Neural cell (in vitro differentiated cells): ENCODE results near the gene ZNF790. TPM values are rescaled to one million over a fixed set of nuclear protein-coding genes. Genes with fewer than 3 reads are reported as not detected.

Experiments used
- H2AFZ ChIP-seq: fragments of 200-600, 300-800 bp; sonication (generic), shearing (Covaris generic); 2 replicates; pipeline ENCODE4 v1.6.0; 2014; ENCODE audit warnings: low read depth, mild to moderate bottlenecking, antibody characterized with exemption, low read length, moderate library complexity
- H3F3A ChIP-seq: fragments of 200-600 bp; shearing (Covaris generic); 2 replicates; pipeline ENCODE4 v1.6.1; 2016; ENCODE audit warnings: mild to moderate bottlenecking, moderate library complexity, mixed read lengths, antibody characterized with exemption, low read length; ENCODE audit not compliant: insufficient read depth, poor library complexity, severe bottlenecking
- H3K27ac ChIP-seq: fragments of 200-600, 300-800 bp; sonication (generic), shearing (Covaris generic); 2 replicates; pipeline ENCODE4 v1.5.1; 2014; ENCODE audit warnings: mild to moderate bottlenecking, low read length, moderate library complexity
- H3K27me3 ChIP-seq: fragments of 300-800, 200-600 bp; sonication (generic), shearing (Covaris generic); 2 replicates; pipeline ENCODE4 v1.6.0; 2014; ENCODE audit warnings: mild to moderate bottlenecking, low read depth, low read length, moderate library complexity; ENCODE audit not compliant: insufficient read depth
- H3K36me3 ChIP-seq: fragments of 300-800, 200-600 bp; sonication (generic), shearing (Covaris generic); 2 replicates; pipeline ENCODE4 v1.5.1; 2014; ENCODE audit warnings: mild to moderate bottlenecking, antibody characterized with exemption, low read length, moderate library complexity; ENCODE audit not compliant: insufficient read depth
- H3K4me2 ChIP-seq: fragments of 300-800, 200-600 bp; sonication (generic), shearing (Covaris generic); 2 replicates; pipeline ENCODE4 v1.6.0; 2014; ENCODE audit warnings: mild to moderate bottlenecking, low read length
- H3K4me3 ChIP-seq: fragments of 300-800, 200-600 bp; sonication (generic), shearing (Covaris generic); 2 replicates; pipeline ENCODE4 v1.5.1; 2014; ENCODE audit warnings: mild to moderate bottlenecking, low read length, moderate library complexity
- H3K79me2 ChIP-seq: fragments of 200-600 bp; shearing (Covaris generic); replicated peaks from 2 replicates; pipeline ENCODE4 v1.6.0; 2014; ENCODE audit warnings: mild to moderate bottlenecking, low read length, moderate library complexity; ENCODE audit not compliant: insufficient read depth
- H3K9ac ChIP-seq: fragments of 300-800, 200-600 bp; sonication (generic), shearing (Covaris generic); 2 replicates; pipeline ENCODE4 v1.6.1; 2016; ENCODE audit warnings: mild to moderate bottlenecking, low read length, mixed read lengths
- H3K9me2 ChIP-seq: fragments of 200-600 bp; shearing (Covaris generic); 2 replicates; pipeline ENCODE4 v1.6.1; 2016; ENCODE audit warnings: mild to moderate bottlenecking, low read length, mixed read lengths; ENCODE audit not compliant: insufficient read depth
- H3K9me3 ChIP-seq: fragments of 200-600, 300-800 bp; sonication (generic), shearing (Covaris generic); 2 replicates; pipeline ENCODE4 v1.6.1; 2016; ENCODE audit warnings: mild to moderate bottlenecking, mixed run types, low read length, moderate library complexity, mixed read lengths
- H4K20me1 ChIP-seq: fragments of 200-600 bp; shearing (Covaris generic); 2 replicates; pipeline ENCODE4 v1.6.1; 2016; ENCODE audit warnings: mild to moderate bottlenecking, mixed run types; ENCODE audit not compliant: insufficient read depth
- CTCF ChIP-seq: fragments of 450-650 bp; IDR thresholded peaks from 2 replicates; pipeline ENCODE4 v1.5.1; 2014; ENCODE audit warnings: antibody characterized with exemption, mild to moderate bottlenecking, moderate library complexity; ENCODE audit not compliant: poor library complexity, severe bottlenecking
- EP300 ChIP-seq: fragments of 450-650 bp; conservative IDR thresholded peaks from 2 replicates; pipeline ENCODE4 v1.6.1; 2014; ENCODE audit warnings: antibody characterized with exemption, mild to moderate bottlenecking, moderate library complexity; ENCODE audit not compliant: poor library complexity, severe bottlenecking
- EZH2 ChIP-seq: fragments of 200-600, 300-800 bp; shearing (Covaris generic), sonication (generic); IDR thresholded peaks from 2 replicates; pipeline ENCODE4 v1.6.1; 2014; ENCODE audit warnings: antibody characterized with exemption, low read length, borderline replicate concordance, mild to moderate bottlenecking; ENCODE audit not compliant: insufficient read depth, poor library complexity, severe bottlenecking
- MXI1 ChIP-seq: fragments of 450-650 bp; conservative IDR thresholded peaks from 2 replicates; pipeline ENCODE4 v1.6.1; 2014; ENCODE audit warnings: antibody characterized with exemption, mild to moderate bottlenecking; ENCODE audit not compliant: poor library complexity, severe bottlenecking
- POLR2AphosphoS5 ChIP-seq: IDR thresholded peaks from 2 replicates; pipeline ENCODE4 v1.6.1; 2012
- RAD21 ChIP-seq: fragments of 450-650 bp; conservative IDR thresholded peaks from 2 replicates; pipeline ENCODE4 v1.6.1; 2014; ENCODE audit warnings: antibody characterized with exemption, mild to moderate bottlenecking, moderate library complexity
- REST ChIP-seq: IDR thresholded peaks from 2 replicates; pipeline ENCODE4 v1.6.1; 2012; ENCODE audit warnings: borderline replicate concordance
- SMC3 ChIP-seq: fragments of 450-650 bp; conservative IDR thresholded peaks from 2 replicates; pipeline ENCODE4 v1.6.1; 2014; ENCODE audit warnings: antibody characterized with exemption, mild to moderate bottlenecking, moderate library complexity; ENCODE audit not compliant: poor library complexity
- TAF1 ChIP-seq: IDR thresholded peaks from 2 replicates; pipeline ENCODE4 v1.6.1; 2012; ENCODE audit warnings: low read depth
- polyA plus RNA-seq: library from polyadenylated mRNA; depleted of rRNA; stranded (reverse); fragments of >200 nt; gene quantifications from 2 replicates; pipeline ENCODE4 v1.2.3, GENCODE V29; 2014

Gene ZNF790
- polyA plus RNA-seq, 1 donor from 2014 or later, result 11.0 TPM

GRCh38 chr19:36849701-36850558, 11.7 kb upstream of the ZNF790 start:
- H3K27ac ChIP-seq, result peak overlapping the region; percentile 55
- peak overlapping the region; percentile 87 for H3K9ac ChIP-seq
- peaks cover 3% of the 10 kb centered on the region for H3F3A ChIP-seq
- H3K4me2 ChIP-seq, result peak overlapping the region; percentile 94
- peaks cover 33% of the 10 kb centered on the region for H3K79me2 ChIP-seq
- H3K9me3 ChIP-seq, result peaks cover 9% of the 10 kb centered on the region
- no peak for TF ChIP-seq EZH2
- TF ChIP-seq MXI1, result peak; percentile 62
- no peak for TF ChIP-seq SMC3
- H3K9me2 ChIP-seq, result no peaks in the 10 kb centered on the region
- H3K27me3 ChIP-seq, result no peaks in the 10 kb centered on the region
- H3K4me3 ChIP-seq, result peak overlapping the region; percentile 88
- H2AFZ ChIP-seq, result peak overlapping the region; percentile 100
- peaks cover 3% of the 10 kb centered on the region for H3K36me3 ChIP-seq
- no peaks in the 10 kb centered on the region for H4K20me1 ChIP-seq

- no peak overlapping the region for H3K9ac ChIP-seq
- no peaks in the 10 kb centered on the region for H4K20me1 ChIP-seq
- no peak overlapping the region for H2AFZ ChIP-seq
- no peak overlapping the region for H3K27ac ChIP-seq
- peaks cover 23% of the 10 kb centered on the region for H3K79me2 ChIP-seq
- no peaks in the 10 kb centered on the region for H3K27me3 ChIP-seq
- H3K36me3 ChIP-seq, result no peaks in the 10 kb centered on the region
- H3F3A ChIP-seq, result peaks cover 3% of the 10 kb centered on the region
- TF ChIP-seq RAD21, result no peak
- TF ChIP-seq TAF1, result no peak
- TF ChIP-seq CTCF, result no peak
- no peak for TF ChIP-seq EZH2
- TF ChIP-seq EP300, result no peak
- no peak for TF ChIP-seq SMC3
- no peak for TF ChIP-seq POLR2AphosphoS5
- no peak for TF ChIP-seq REST
- TF ChIP-seq MXI1, result no peak
- no peaks in the 10 kb centered on the region for H3K9me3 ChIP-seq
- no peaks in the 10 kb centered on the region for H3K9me2 ChIP-seq
- H3K4me3 ChIP-seq, result no peak overlapping the region
- no peak overlapping the region for H3K4me2 ChIP-seq
Measured at GRCh38 chr19:36847968-36848367, 9.8 kb upstream of the ZNF790 start.
